Neuronal stem cell (in vitro differentiated cells): ENCODE results near the gene BTBD2.

ENCODE experiments used
- DNase-seq: peaks from one replicate; pipeline ENCODE4 v3.0.0-alpha.2; 2013; ENCODE audit warnings: low spot score
- H2AFZ ChIP-seq: one replicate; pipeline ENCODE4 v1.6.1; 2013; ENCODE audit warnings: mild to moderate bottlenecking, low read length, inconsistent platforms
- H2AK5ac ChIP-seq: 2 replicates; pipeline ENCODE4 v1.6.1; 2013; ENCODE audit warnings: low read depth, mild to moderate bottlenecking, inconsistent platforms, low read length, moderate library complexity, mixed read lengths
- H2BK120ac ChIP-seq: 2 replicates; pipeline ENCODE4 v1.6.1; 2013; ENCODE audit warnings: low read depth, mild to moderate bottlenecking, inconsistent platforms, low read length, moderate library complexity, mixed read lengths
- H2BK12ac ChIP-seq: one replicate; pipeline ENCODE4 v1.6.1; 2013; ENCODE audit warnings: low read length, inconsistent platforms
- H2BK15ac ChIP-seq: 2 replicates; pipeline ENCODE4 v1.6.1; 2013; ENCODE audit warnings: mild to moderate bottlenecking, low read length, inconsistent platforms, mixed read lengths
- H2BK5ac ChIP-seq: one replicate; pipeline ENCODE4 v1.6.1; 2013; ENCODE audit warnings: inconsistent platforms, mild to moderate bottlenecking, low read length, moderate library complexity
- H3K14ac ChIP-seq: one replicate; pipeline ENCODE4 v1.6.1; 2013; ENCODE audit warnings: low read length, inconsistent platforms
- H3K18ac ChIP-seq: 2 replicates; pipeline ENCODE4 v1.6.1; 2013; ENCODE audit warnings: low read length, inconsistent platforms
- H3K23ac ChIP-seq: 2 replicates; pipeline ENCODE4 v1.6.1; 2013; ENCODE audit warnings: low read depth, mild to moderate bottlenecking, mixed read lengths, low read length, inconsistent platforms; ENCODE audit not compliant: poor library complexity
- H3K27ac ChIP-seq: replicated peaks from 3 replicates; pipeline ENCODE4 v1.5.1; 2013; ENCODE audit warnings: low read length, inconsistent platforms
- H3K27me3 ChIP-seq, 3 experiments: 2 replicates each; pipeline ENCODE4 v1.6.1; 2013; ENCODE audit warnings: low read length in 3 of 3, mild to moderate bottlenecking in 2 of 3, inconsistent platforms in 1 of 3, low read depth in 1 of 3, mixed read lengths in 1 of 3, moderate library complexity in 1 of 3; ENCODE audit not compliant: control insufficient read depth in 3 of 3, insufficient read depth in 3 of 3
- H3K36me3 ChIP-seq, 2 donors: replicated peaks in 1 of 2; 2 replicates each; pipeline ENCODE4 v1.6.1; 2013; ENCODE audit warnings: low read length in 2 of 2; ENCODE audit not compliant: control insufficient read depth in 2 of 2, insufficient read depth in 2 of 2
- H3K4ac ChIP-seq: 2 replicates; pipeline ENCODE4 v1.6.1; 2013; ENCODE audit warnings: inconsistent platforms, mild to moderate bottlenecking, low read length, moderate library complexity
- H3K4me1 ChIP-seq, 2 donors: 1 replicate in 1 of 2; 2 replicates in 1 of 2; pipeline ENCODE4 v1.6.1; 2013; ENCODE audit warnings: low read length in 2 of 2, low read depth in 1 of 2; ENCODE audit not compliant: control insufficient read depth in 2 of 2, insufficient read depth in 1 of 2
- H3K4me2 ChIP-seq: one replicate; pipeline ENCODE4 v1.6.1; 2013; ENCODE audit warnings: mild to moderate bottlenecking, low read length, inconsistent platforms; ENCODE audit not compliant: insufficient read depth, poor library complexity, severe bottlenecking
- H3K4me3 ChIP-seq, 2 donors: 2 replicates each; pipeline ENCODE4 v1.5.1; 2013; ENCODE audit warnings: low read length in 2 of 2, mild to moderate bottlenecking in 2 of 2, inconsistent platforms in 1 of 2, moderate library complexity in 1 of 2
- H3K79me1 ChIP-seq: one replicate; pipeline ENCODE4 v1.6.1; 2013; ENCODE audit warnings: low read depth, mild to moderate bottlenecking, inconsistent platforms, low read length, moderate library complexity
- H3K9ac ChIP-seq: one replicate; pipeline ENCODE4 v1.6.1; 2013; ENCODE audit warnings: mild to moderate bottlenecking, low read depth, low read length, inconsistent platforms; ENCODE audit not compliant: poor library complexity
- H3K9me3 ChIP-seq, 2 donors: replicated peaks in 1 of 2; 2 replicates each; pipeline versions ENCODE3 to v1.6.1; 2013; ENCODE audit warnings: low read length in 2 of 2, mild to moderate bottlenecking in 2 of 2, inconsistent platforms in 1 of 2, low read depth in 1 of 2, mixed read lengths in 1 of 2, moderate library complexity in 1 of 2; ENCODE audit not compliant: control insufficient read depth in 2 of 2, insufficient read depth in 1 of 2
- H4K8ac ChIP-seq: one replicate; pipeline ENCODE4 v1.6.1; 2013; ENCODE audit warnings: low read depth, mild to moderate bottlenecking, inconsistent platforms, low read length, moderate library complexity
- H4K91ac ChIP-seq: one replicate; pipeline ENCODE4 v1.6.1; 2013; ENCODE audit warnings: low read length, low read depth, mild to moderate bottlenecking, inconsistent platforms; ENCODE audit not compliant: poor library complexity
- WGBS, 2 donors: extraction: QIAGEN DNeasy Blood & Tissue Kit; methylation state at CpG; one replicate each; pipeline ENCODE4 v1.1.7; 2013; ENCODE audit warnings: missing lambda C conversion rate in 2 of 2, mixed read lengths in 1 of 2; ENCODE audit not compliant: insufficient read length in 2 of 2, insufficient replicate concordance in 1 of 2; ENCODE audit errors: extremely low coverage in 2 of 2; 5-methylcytosine and 5-hydroxymethylcytosine counted together

BTBD2 gene

GRCh38 chr19:2011169-2011568 lies 4.3 kb downstream of the BTBD2 start:
- peaks cover 3 to 15% of the 10 kb centered on the region in 2 donors for H3K4me1 ChIP-seq

GRCh38 chr19:2010135-2010668 lies 5.3 kb downstream of the BTBD2 start:
- no peak overlapping the region for H3K9ac ChIP-seq
- H3K36me3 ChIP-seq: peaks cover 3 to 24% of the 10 kb centered on the region in 2 donors
- no peak overlapping the region for H2AFZ ChIP-seq
- H4K91ac ChIP-seq: no peak overlapping the region
- no peak overlapping the region for H4K8ac ChIP-seq
- H3K9me3 ChIP-seq: peaks cover 0 to 3% of the 10 kb centered on the region in 2 donors
- H3K27ac ChIP-seq: no peak overlapping the region
- no peak for DNase-seq
- H3K4me2 ChIP-seq: no peak overlapping the region
- H3K4me1 ChIP-seq: peaks cover 3 to 15% of the 10 kb centered on the region in 2 donors
- no peak overlapping the region for H3K4me3 ChIP-seq
- no peaks in the 10 kb centered on the region for H3K27me3 ChIP-seq
- H2AK5ac ChIP-seq: no peak overlapping the region
- H2BK5ac ChIP-seq: peak overlapping the region; percentile 66
- H3K14ac ChIP-seq: no peak overlapping the region
- H2BK12ac ChIP-seq: peak overlapping the region; percentile 58
- H3K23ac ChIP-seq: peak overlapping the region; percentile 55
- H3K79me1 ChIP-seq: peaks cover 31% of the 10 kb centered on the region
- H3K4ac ChIP-seq: no peak overlapping the region
- no peak overlapping the region for H2BK15ac ChIP-seq
- WGBS, 2 donors: no CpG with 5 or more reads among the region's 20 CpGs
- no peak overlapping the region for H3K18ac ChIP-seq
- H2BK120ac ChIP-seq: no peak overlapping the region

More at GRCh38 chr19:2011169-2011568, 4.3 kb downstream of the BTBD2 start:
- Histone ChIP-seq H3K4ac (peak overlapping the region; percentile 76), H3K14ac (no peak overlapping the region), H3K4me3 (peak overlapping the region in 1 of 2 donors; percentile 42), H2BK15ac (no peak overlapping the region), H3K27ac (no peak overlapping the region), H2BK120ac (no peak overlapping the region), H3K4me2 (no peak overlapping the region), H3K9ac (no peak overlapping the region), H3K23ac (peak overlapping the region; percentile 65), H3K36me3 (peaks cover 3 to 24% of the 10 kb centered on the region in 2 donors), H2BK5ac (no peak overlapping the region), H3K9me3 (peaks cover 0 to under 1% of the 10 kb centered on the region in 2 donors), H4K91ac (no peak overlapping the region), H3K18ac (no peak overlapping the region), H2AFZ (no peak overlapping the region), H2AK5ac (no peak overlapping the region), H2BK12ac (no peak overlapping the region), H3K79me1 (peaks cover 32% of the 10 kb centered on the region), H3K27me3 (no peaks in the 10 kb centered on the region), H4K8ac (no peak overlapping the region)
- no peak for DNase-seq
- WGBS, 2 donors: no CpG with 5 or more reads among the region's 12 CpGs

GRCh38 chr19:2003874-2004273 lies 11.6 kb downstream of the BTBD2 start:
- H3K4ac ChIP-seq: no peak overlapping the region
- no peak overlapping the region for H3K14ac ChIP-seq
- no peak overlapping the region for H2BK5ac ChIP-seq
- no peak overlapping the region for H2AK5ac ChIP-seq
- peaks cover 10 to 49% of the 10 kb centered on the region in 2 donors for H3K36me3 ChIP-seq
- no peak overlapping the region for H3K4me2 ChIP-seq
- H3K4me3 ChIP-seq: no peak overlapping the region
- H3K9ac ChIP-seq: no peak overlapping the region
- no peak overlapping the region for H2BK12ac ChIP-seq
- H2BK120ac ChIP-seq: no peak overlapping the region
- WGBS, 2 donors: no CpG with 5 or more reads among the region's 4 CpGs
- no peaks in the 10 kb centered on the region for H3K27me3 ChIP-seq
- H4K8ac ChIP-seq: no peak overlapping the region
- H3K23ac ChIP-seq: no peak overlapping the region
- no peak overlapping the region for H4K91ac ChIP-seq
- H3K27ac ChIP-seq: peak overlapping the region; percentile 52
- no peaks in the 10 kb centered on the region for H3K4me1 ChIP-seq
- peaks cover 7% of the 10 kb centered on the region for H3K79me1 ChIP-seq
- no peak overlapping the region for H2BK15ac ChIP-seq
- no peak for DNase-seq
- no peak overlapping the region for H2AFZ ChIP-seq
- H3K18ac ChIP-seq: no peak overlapping the region
- H3K9me3 ChIP-seq: peaks cover 0 to 3% of the 10 kb centered on the region in 2 donors

GRCh38 chr19:1999856-2000515 lies 15.5 kb downstream of the BTBD2 start:
- H3K4me3 ChIP-seq: no peak overlapping the region
- no CpG with 5 or more reads among the region's 26 CpGs for WGBS, 2 donors
- DNase-seq: no peak
- H3K27ac ChIP-seq: no peak overlapping the region
- H3K23ac ChIP-seq: no peak overlapping the region
- H3K18ac ChIP-seq: peak overlapping the region; percentile 28
- H3K4me2 ChIP-seq: no peak overlapping the region
- H3K9ac ChIP-seq: no peak overlapping the region
- H2BK5ac ChIP-seq: no peak overlapping the region
- H2AK5ac ChIP-seq: no peak overlapping the region
- H2AFZ ChIP-seq: no peak overlapping the region
- H3K27me3 ChIP-seq: no peaks in the 10 kb centered on the region
- no peak overlapping the region for H3K4ac ChIP-seq
- H4K8ac ChIP-seq: no peak overlapping the region
- H2BK120ac ChIP-seq: no peak overlapping the region
- no peak overlapping the region for H2BK15ac ChIP-seq
- H2BK12ac ChIP-seq: no peak overlapping the region
- no peaks in the 10 kb centered on the region for H3K4me1 ChIP-seq
- peaks cover 6 to 10% of the 10 kb centered on the region in 2 donors for H3K9me3 ChIP-seq
- no peak overlapping the region for H3K14ac ChIP-seq
- H3K36me3 ChIP-seq: peaks cover 31 to 77% of the 10 kb centered on the region in 2 donors
- no peak overlapping the region for H4K91ac ChIP-seq
- H3K79me1 ChIP-seq: peaks cover 18% of the 10 kb centered on the region
